KMS-11 (cell line): Measurements from ENCODE around the gene CENPV.

ENCODE experiments used
- H2AFZ ChIP-seq: fragments of 200-600 bp; sonication (generic); 2 replicates; pipeline ENCODE4 v1.6.1; 2016; ENCODE audit warnings: antibody characterized with exemption, mixed run types, low read depth
- H3K27ac ChIP-seq: fragments of 200-600 bp; sonication (generic); 2 replicates; pipeline ENCODE4 v1.6.1; 2016; ENCODE audit warnings: mild to moderate bottlenecking, mixed run types
- H3K27me3 ChIP-seq: fragments of 200-600 bp; sonication (generic); 2 replicates; pipeline ENCODE4 v1.6.1; 2017; ENCODE audit warnings: mild to moderate bottlenecking, low read depth, mixed run types, moderate library complexity; ENCODE audit not compliant: insufficient read depth
- H3K36me3 ChIP-seq: fragments of 200-600 bp; sonication (generic); 2 replicates; pipeline ENCODE4 v1.6.1; 2017; ENCODE audit warnings: mild to moderate bottlenecking, mixed run types; ENCODE audit not compliant: insufficient read depth
- H3K4me1 ChIP-seq: fragments of 200-600 bp; sonication (generic); 2 replicates; pipeline ENCODE4 v1.6.1; 2016; ENCODE audit warnings: mild to moderate bottlenecking, low read depth, mixed run types; ENCODE audit not compliant: poor library complexity, severe bottlenecking
- H3K4me2 ChIP-seq: fragments of 200-600 bp; sonication (generic); 2 replicates; pipeline ENCODE4 v1.7.0; 2016; ENCODE audit warnings: mild to moderate bottlenecking, mixed run types
- H3K4me3 ChIP-seq: fragments of 200-600 bp; sonication (generic); IDR thresholded peaks from 2 replicates; pipeline ENCODE4 v1.6.1; 2017; ENCODE audit warnings: low read depth, low read length, mixed read lengths; ENCODE audit not compliant: insufficient read depth
- H3K79me2 ChIP-seq: fragments of 200-600 bp; sonication (generic); 2 replicates; pipeline ENCODE4 v1.6.1; 2016; ENCODE audit warnings: low read depth, mixed run types; ENCODE audit not compliant: insufficient read depth
- H3K9ac ChIP-seq: fragments of 200-600 bp; sonication (generic); 2 replicates; pipeline ENCODE4 v1.6.1; 2016; ENCODE audit warnings: mild to moderate bottlenecking, mixed run types
- H4K20me1 ChIP-seq: fragments of 200-600 bp; sonication (generic); 2 replicates; pipeline ENCODE4 v1.6.1; 2016; ENCODE audit warnings: mild to moderate bottlenecking, mixed run types; ENCODE audit not compliant: insufficient read depth
- TF ChIP-seq, protein P1 (sequence below): fragments of 200-600 bp; sonication (generic); conservative IDR thresholded peaks from 2 replicates; pipeline ENCODE4 v1.6.1; 2017; ENCODE audit warnings: low read depth, mild to moderate bottlenecking, antibody characterized with exemption, low read length, moderate library complexity, mixed read lengths

Gene CENPV

GRCh38 chr17:16381496-16381820 is 28.2 kb upstream of the CENPV start:
- Histone ChIP-seq H3K27ac (peak overlapping the region; percentile 95; the same call in 1 of the 2 replicates), H3K4me2 (peak overlapping the region; percentile 42), H3K4me1 (no peaks in the 10 kb centered on the region), H3K9ac (peak overlapping the region; percentile 72; the same call in 1 of the 2 replicates), H3K27me3 (no peaks in the 10 kb centered on the region), H2AFZ (peak overlapping the region; percentile 78; the same call in 1 of the 2 replicates), H4K20me1 (no peaks in the 10 kb centered on the region), H3K4me3 (no peak overlapping the region), H3K36me3 (peaks cover 4% of the 10 kb centered on the region; the same call in 1 of the 2 replicates), H3K79me2 (peaks cover 7% of the 10 kb centered on the region)
- TF ChIP-seq, protein P1, sequence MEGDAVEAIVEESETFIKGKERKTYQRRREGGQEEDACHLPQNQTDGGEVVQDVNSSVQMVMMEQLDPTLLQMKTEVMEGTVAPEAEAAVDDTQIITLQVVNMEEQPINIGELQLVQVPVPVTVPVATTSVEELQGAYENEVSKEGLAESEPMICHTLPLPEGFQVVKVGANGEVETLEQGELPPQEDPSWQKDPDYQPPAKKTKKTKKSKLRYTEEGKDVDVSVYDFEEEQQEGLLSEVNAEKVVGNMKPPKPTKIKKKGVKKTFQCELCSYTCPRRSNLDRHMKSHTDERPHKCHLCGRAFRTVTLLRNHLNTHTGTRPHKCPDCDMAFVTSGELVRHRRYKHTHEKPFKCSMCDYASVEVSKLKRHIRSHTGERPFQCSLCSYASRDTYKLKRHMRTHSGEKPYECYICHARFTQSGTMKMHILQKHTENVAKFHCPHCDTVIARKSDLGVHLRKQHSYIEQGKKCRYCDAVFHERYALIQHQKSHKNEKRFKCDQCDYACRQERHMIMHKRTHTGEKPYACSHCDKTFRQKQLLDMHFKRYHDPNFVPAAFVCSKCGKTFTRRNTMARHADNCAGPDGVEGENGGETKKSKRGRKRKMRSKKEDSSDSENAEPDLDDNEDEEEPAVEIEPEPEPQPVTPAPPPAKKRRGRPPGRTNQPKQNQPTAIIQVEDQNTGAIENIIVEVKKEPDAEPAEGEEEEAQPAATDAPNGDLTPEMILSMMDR, result no peak

DNA sequence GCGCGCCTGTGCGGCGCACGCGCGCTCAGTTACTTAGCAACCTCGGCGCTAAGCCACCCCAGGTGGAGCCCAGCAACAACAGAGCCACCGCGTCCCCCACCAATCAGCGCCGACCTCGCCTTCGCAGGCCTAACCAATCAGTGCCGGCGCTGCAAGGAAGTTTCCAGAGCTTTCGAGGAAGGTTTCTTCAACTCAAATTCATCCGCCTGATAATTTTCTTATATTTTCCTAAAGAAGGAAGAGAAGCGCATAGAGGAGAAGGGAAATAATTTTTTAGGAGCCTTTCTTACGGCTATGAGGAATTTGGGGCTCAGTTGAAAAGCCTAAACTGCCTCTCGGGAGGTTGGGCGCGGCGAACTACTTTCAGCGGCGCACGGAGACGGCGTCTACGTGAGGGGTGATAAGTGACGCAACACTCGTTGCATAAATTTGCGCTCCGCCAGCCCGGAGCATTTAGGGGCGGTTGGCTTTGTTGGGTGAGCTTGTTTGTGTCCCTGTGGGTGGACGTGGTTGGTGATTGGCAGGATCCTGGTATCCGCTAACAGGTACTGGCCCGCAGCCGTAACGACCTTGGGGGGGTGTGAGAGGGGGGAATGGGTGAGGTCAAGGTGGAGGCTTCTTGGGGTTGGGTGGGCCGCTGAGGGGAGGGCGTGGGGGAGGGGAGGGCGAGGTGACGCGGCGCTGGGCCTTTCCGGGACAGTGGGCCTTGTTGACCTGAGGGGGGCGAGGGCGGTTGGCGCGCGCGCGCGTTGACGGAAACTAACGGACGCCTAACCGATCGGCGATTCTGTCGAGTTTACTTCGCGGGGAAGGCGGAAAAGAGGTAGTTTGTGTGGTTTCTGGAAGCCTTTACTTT is 27.6 kb upstream of the CENPV start, which contains the start of gene UBB:
Gene UBB, plus strand, starts transcription at position 452 of the 856 bp plus-strand sequence. CDS start 817 bp downstream, outside the sequence.
- Histone ChIP-seq H3K27ac (peak within 1 kb of the TSS; percentile 95), H3K36me3 (peaks cover 4% of the 10 kb centered on the region; the same call in 1 of the 2 replicates), H3K4me2 (peak within 1 kb of the TSS; percentile 42), H3K27me3 (no peaks in the 10 kb centered on the region), H3K4me3 (no peak within 1 kb of the TSS), H3K9ac (peak within 1 kb of the TSS; percentile 72; the same call in 1 of the 2 replicates), H3K79me2 (peaks cover 7% of the 10 kb centered on the region), H3K4me1 (no peaks in the 10 kb centered on the region), H4K20me1 (no peaks in the 10 kb centered on the region), H2AFZ (peak within 1 kb of the TSS; percentile 78; the same call in 1 of the 2 replicates)
- TF ChIP-seq, protein P1, result no peak

DNA sequence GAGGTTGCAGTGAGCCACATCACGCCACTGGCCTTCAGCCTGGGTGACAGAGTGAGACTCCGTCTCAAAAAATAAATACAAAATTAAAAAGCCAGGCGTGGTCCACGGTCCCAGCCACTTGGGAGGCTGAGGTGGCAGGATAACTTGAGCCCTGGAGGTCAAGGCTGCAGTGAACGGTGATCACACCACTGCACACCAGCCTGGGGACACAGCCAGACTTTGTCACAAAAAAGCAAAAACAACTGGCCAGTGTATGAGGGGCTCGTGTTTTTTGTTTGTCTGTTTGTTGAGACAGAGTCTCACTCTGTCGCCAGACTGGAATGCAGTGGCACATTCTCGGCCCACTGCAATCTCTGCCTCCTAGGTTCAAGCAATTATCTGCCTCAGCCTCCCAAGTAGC is 26.4 kb upstream of the CENPV start:
- Histone ChIP-seq H3K27me3 (no peaks in the 10 kb centered on the region), H2AFZ (no peak overlapping the region), H3K4me3 (no peak overlapping the region), H3K27ac (no peak overlapping the region), H4K20me1 (no peaks in the 10 kb centered on the region), H3K9ac (no peak overlapping the region), H3K36me3 (peaks cover 4% of the 10 kb centered on the region; the same call in 1 of the 2 replicates), H3K4me1 (no peaks in the 10 kb centered on the region), H3K79me2 (peaks cover 7% of the 10 kb centered on the region), H3K4me2 (no peak overlapping the region)
- TF ChIP-seq, protein P1, result no peak

GRCh38 chr17:16378636-16379282 is 25.5 kb upstream of the CENPV start:
- TF ChIP-seq, protein P1, result no peak
- H3K27ac ChIP-seq, result no peak overlapping the region
- peaks cover 7% of the 10 kb centered on the region for H3K79me2 ChIP-seq
- peaks cover 4% of the 10 kb centered on the region; the same call in 1 of the 2 replicates for H3K36me3 ChIP-seq
- no peaks in the 10 kb centered on the region for H3K27me3 ChIP-seq
- no peak overlapping the region for H2AFZ ChIP-seq
- H3K4me1 ChIP-seq, result no peaks in the 10 kb centered on the region
- H4K20me1 ChIP-seq, result no peaks in the 10 kb centered on the region
- no peak overlapping the region for H3K9ac ChIP-seq
- H3K4me2 ChIP-seq, result no peak overlapping the region
- no peak overlapping the region for H3K4me3 ChIP-seq
